ENCODE measurements around the gene EI24.
"Not testable (repeated sequence)": the region's sequence is repeated elsewhere in the genome, so short reads cannot be mapped to it uniquely, and the experiment has no call there.

The EI24 gene

GRCh38 chr11:125568970-125569914 is at the start of gene EI24:
EI24 (plus strand) TSS chr11:125569477; CDS start chr11:125572528, 3,051 bp downstream.
- DNase-seq (ENCODE audit: low read depth in 4 of 4, low spot score in 1 of 4): peak; percentile 70 to 88 (median 82)

DNA sequence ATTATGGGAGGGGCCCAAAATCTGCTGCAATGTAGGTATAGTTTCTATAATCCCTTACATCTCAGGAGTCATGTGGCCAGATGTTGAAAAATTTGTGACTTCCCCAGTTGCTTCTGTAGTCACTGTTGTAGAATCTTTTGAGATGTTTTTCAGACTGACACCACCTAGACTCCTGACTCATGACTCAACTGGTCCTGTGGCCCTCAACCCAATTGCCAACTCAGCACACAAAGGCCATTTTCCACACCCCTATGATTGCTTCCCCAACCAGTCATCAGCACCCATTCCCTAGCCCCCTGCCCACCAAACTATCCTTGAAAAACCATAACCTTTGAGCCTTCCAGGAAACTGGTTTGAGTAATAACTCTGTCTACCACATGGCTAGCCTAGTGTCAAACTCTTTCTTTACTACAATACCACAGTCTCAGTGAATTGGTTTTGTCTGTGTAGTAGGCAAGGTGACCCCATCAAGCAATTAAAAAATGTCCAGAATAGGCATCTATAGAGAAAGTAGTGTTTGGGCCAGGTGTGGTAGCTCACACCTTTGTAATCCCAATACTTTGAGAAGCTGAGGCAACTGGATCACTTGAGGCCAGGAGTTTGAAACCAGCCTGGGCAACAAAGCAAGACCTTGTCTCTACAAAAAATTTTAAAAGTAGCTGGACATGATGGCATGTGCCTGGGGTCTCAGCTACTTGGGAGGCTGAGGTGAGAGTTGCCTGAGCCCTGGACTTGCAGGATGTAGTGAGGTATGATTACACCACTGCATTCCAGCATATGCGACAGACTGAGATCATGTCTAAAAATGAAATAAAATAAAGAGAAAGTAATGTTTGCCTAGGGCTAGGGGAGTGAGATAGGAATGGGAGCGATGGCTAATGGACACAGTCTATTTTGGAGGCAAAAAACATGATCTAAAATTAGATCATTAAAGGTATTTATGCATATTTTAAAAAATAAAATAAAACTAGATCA is 49.1 kb upstream of the EI24 start:
- no peak for DNase-seq (ENCODE audit: low read depth in 4 of 4, low spot score in 1 of 4)

DNA sequence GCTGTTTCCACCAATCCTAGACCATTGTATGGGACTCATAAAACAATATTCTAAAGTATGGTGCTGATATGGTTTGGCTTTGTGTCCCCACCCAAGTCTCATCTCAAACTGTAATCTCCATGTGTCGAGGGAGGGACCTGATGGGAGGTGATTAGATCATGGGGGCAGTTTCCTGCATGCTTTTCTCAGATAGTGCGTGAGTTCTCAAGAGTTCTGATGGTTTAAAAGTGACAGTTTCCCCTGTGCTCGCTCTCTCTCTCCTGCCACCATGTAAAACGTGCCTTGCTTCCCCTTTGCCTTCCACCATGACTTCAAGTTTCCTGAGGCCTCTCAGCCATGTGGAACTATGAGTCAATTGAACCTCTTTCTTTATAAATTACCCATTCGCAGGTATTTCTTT is 44.0 kb upstream of the EI24 start:
- DNase-seq (ENCODE audit: low read depth in 4 of 4, low spot score in 1 of 4): no peak

- DNase-seq (ENCODE audit: low read depth in 4 of 4, low spot score in 1 of 4): no peak
Observed at GRCh38 chr11:125532668-125533067, 36.6 kb upstream of the EI24 start.

DNA sequence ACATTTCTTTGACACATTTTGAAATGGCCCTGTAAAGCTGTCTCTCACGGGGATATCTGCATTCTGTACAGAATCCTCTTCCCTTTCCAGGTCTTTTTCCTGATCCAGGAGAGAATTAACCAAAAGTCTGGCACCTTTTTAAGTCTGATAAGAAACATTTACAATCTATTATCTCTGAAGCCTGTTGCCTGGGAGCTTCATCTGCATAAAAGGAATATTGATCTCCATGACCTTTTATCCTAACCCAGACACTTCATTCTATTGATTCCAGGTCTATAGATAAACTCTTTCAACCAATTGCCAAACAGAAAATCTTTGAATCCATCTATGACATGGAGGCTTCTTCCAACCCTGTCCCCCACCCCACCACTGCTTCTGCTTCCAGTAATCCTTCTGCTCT is 33.7 kb upstream of the EI24 start:
- DNase-seq (ENCODE audit: low read depth in 4 of 4, low spot score in 1 of 4): no peak

DNA sequence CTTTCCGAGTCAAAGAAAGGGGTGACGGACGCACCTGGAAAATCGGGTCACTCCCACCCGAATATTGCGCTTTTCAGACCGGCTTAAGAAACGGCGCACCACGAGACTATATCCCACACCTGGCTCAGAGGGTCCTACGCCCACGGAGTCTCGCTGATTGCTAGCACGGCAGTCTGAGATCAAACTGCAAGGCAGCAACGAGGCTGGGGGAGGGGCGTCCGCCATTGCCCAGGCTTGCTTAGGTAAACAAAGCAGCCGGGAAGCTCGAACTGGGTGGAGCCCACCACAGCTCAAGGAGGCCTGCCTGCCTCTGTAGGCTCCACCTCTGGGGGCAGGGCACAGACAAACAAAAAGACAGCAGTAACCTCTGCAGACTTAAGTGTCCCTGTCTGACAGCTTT is 32.4 kb upstream of the EI24 start:
- DNase-seq (ENCODE audit: low read depth in 4 of 4, low spot score in 1 of 4): not testable (repeated sequence)

- DNase-seq (ENCODE audit: low read depth in 4 of 4, low spot score in 1 of 4): no peak
Observed at GRCh38 chr11:125542709-125543108, 26.6 kb upstream of the EI24 start.

- no peak for DNase-seq (ENCODE audit: low read depth in 4 of 4, low spot score in 1 of 4)
Observed at GRCh38 chr11:125550780-125551179, 18.5 kb upstream of the EI24 start.

GRCh38 chr11:125551835-125552342 is 17.4 kb upstream of the EI24 start:
- DNase-seq (ENCODE audit: low read depth in 4 of 4, low spot score in 1 of 4): no peak

- no peak for DNase-seq (ENCODE audit: low read depth in 4 of 4, low spot score in 1 of 4)
Observed at GRCh38 chr11:125552927-125553326, 16.4 kb upstream of the EI24 start.

GRCh38 chr11:125553357-125553756 is 15.9 kb upstream of the EI24 start:
- no peak for DNase-seq (ENCODE audit: low read depth in 4 of 4, low spot score in 1 of 4)

GRCh38 chr11:125554038-125554437 is 15.2 kb upstream of the EI24 start:
- no peak for DNase-seq (ENCODE audit: low read depth in 4 of 4, low spot score in 1 of 4)

DNA sequence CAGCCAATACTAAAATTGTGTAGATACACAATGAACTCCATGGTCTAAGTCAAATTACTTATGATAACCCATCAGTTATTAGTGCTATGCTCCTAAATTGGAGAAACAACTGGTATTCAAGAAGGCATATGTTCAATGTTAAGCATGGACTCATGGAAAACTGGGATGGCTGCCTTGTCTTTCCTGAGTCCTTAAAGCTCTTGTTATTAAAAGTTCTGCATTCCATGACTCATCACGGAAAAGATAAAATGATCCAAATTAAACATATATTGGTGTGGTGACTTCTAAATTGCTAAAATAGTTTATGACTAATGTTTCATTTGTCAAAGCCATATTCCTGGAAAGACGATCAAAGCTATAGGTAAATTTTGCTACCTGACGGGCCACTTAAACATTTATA is 9.4 kb upstream of the EI24 start:
- no peak for DNase-seq (ENCODE audit: low read depth in 4 of 4, low spot score in 1 of 4)

- DNase-seq (ENCODE audit: low read depth in 4 of 4, low spot score in 1 of 4): no peak
Observed at GRCh38 chr11:125561924-125562323, 7.4 kb upstream of the EI24 start.

DNA sequence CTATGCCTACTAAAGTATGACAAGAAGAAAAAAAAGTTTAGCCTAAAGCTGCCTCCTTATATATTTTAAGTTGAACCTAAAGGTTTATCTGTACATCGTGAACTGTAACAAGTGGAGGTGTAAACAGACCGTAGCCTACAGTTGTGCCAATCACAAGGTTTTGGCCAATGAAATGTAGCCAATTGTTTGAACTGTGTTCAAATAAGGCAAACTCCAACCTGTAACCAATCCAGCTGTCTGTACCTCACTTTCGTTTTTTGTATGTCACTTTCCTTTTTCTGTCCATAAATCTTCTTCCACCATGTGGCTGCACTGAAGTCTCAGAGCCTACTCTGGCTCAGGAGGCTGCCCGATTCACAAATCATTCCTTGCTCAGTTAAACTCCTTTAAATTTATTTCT is 6.8 kb upstream of the EI24 start:
- no peak for DNase-seq (ENCODE audit: low read depth in 4 of 4, low spot score in 1 of 4)

- DNase-seq (ENCODE audit: low read depth in 4 of 4, low spot score in 1 of 4): no peak
Observed at GRCh38 chr11:125564357-125564756, 4.9 kb upstream of the EI24 start.

DNA sequence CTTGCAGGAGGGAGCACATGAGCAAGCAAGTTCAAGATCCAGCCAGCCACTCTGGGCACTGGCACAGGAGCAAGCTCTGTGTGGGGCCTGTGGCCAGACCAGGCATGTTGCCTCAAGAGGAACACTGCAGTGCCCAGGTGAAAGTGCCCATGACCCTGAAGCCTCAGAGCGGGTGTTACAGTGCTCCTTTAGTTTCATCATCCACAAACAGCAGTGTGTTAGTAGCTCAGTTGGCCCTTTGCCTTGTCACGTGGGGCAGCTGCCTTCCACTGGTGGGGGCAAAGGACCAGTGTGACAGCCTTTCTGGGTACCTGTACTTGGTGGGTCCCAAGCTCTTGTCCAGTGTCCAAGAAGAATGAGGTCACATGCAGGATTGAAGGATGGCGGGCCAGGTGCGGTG is 3.0 kb upstream of the EI24 start:
- DNase-seq (ENCODE audit: low read depth in 4 of 4, low spot score in 1 of 4): no peak

GRCh38 chr11:125569915-125570621 is 791 bp downstream of the EI24 start:
- no peak for DNase-seq (ENCODE audit: low read depth in 4 of 4, low spot score in 1 of 4)

GRCh38 chr11:125570952-125571351 is 1.7 kb downstream of the EI24 start:
- DNase-seq (ENCODE audit: low read depth in 4 of 4, low spot score in 1 of 4): no peak

DNA sequence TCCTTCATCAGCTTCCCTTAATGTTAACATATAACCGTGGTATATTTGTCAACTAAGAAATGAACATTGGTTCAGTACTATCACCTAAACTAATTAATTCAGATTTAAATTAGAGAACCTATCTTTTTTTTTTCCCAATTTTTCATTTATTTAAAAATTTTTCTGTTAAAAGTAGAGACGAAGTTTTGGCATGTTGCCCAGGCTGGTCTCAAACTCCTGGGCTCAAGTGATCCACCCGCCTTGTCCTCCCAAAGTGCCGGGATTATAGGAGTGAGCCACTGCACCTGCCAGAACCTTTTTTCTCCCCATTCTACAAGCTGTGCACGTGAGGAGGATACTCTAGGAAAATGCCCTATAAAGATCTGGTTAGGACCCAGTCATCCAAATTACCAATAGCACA is 3.6 kb downstream of the EI24 start:
- DNase-seq (ENCODE audit: low read depth in 4 of 4, low spot score in 1 of 4): no peak

GRCh38 chr11:125577181-125577580 is 7.9 kb downstream of the EI24 start:
- not testable (repeated sequence) for DNase-seq (ENCODE audit: low read depth in 4 of 4, low spot score in 1 of 4)

All from stimulated activated CD4-positive, alpha-beta T cell treated with anti-CD3 and anti-CD28 coated beads, Interleukin-1b, Interleukin-23, amount 100 ng/mL, for 24 hours (primary cell).